Ovary (tissue), 3 donors: ENCODE data around the gene IP6K3.

Experiments used
- CTCF ChIP-seq, 3 donors: fragments of 450-650 bp in 2 of 3; fragments of 200-600 bp in 1 of 3; IDR thresholded peaks; one replicate each; pipeline versions ENCODE4 v1.5.1 to v1.8.0; 2016 to 2022; ENCODE audit warnings: antibody characterized with exemption in 3 of 3, mild to moderate bottlenecking in 1 of 3
- EP300 ChIP-seq: sonication (generic); formaldehyde crosslinking; IDR thresholded peaks from one replicate; pipeline ENCODE4 v1.6.1; 2017; ENCODE audit warnings: antibody characterized with exemption
- POLR2A ChIP-seq: fragments of 450-650 bp; IDR thresholded peaks from one replicate; pipeline ENCODE4 v1.6.1; 2017; ENCODE audit warnings: antibody characterized with exemption, mild to moderate bottlenecking, moderate library complexity
- donor health status: DM: no; HTN: no; CAD: no.

GRCh38 chr6:33777398-33778388 lies 31.0 kb upstream of the IP6K3 start:
- TF ChIP-seq CTCF (IDR thresholded peaks at IDR 0.05): no peak
- TF ChIP-seq POLR2A: no peak
- no peak for TF ChIP-seq EP300
